GM19193 (cell line): Measurements from ENCODE around the gene SEMA6D.

Experiments
- POLR2A ChIP-seq: IDR thresholded peaks from 4 replicates; pipeline ENCODE4 v1.6.1; 2011; ENCODE audit not compliant: insufficient read depth, insufficient read length; ENCODE audit errors: extremely low read depth

The SEMA6D gene

DNA sequence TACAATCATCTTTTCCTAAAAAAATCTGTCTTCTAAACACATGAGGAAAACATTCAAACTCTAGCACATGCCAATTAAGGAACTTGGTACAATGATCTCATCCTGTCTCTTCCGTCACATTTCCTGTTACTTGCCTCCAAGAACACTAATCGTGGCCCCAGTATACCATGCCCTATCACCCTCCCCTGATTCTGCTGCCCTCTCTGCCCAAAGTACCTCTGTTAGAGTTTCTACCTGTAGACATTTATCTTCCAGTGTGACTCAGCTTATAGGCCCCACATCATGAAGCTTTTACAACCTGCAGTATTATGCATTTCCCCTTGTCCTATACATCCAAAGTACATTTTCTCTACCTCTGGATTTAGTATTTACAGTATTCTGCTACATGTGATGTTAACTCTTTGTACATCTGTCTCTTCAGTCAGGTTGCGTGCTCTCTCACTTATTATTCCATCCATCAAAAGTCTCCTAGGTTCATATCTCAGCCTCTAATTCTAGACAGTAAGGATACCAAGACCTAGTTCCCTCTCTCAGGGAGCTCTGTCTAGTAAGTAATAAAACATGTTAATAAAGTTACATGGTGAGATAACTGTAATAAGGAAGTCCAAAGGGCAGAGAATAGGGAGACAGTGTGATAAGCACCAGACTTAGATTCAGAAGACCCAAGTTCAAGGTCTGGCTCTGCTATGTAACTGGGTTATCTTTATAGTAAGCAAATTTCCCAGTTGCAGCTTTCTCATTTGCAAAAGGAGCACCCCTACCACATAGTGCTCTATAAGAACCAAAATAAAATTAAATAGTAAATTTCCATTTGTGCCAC lies 8.9 kb upstream of the SEMA6D start:
- TF ChIP-seq POLR2A = no peak

DNA sequence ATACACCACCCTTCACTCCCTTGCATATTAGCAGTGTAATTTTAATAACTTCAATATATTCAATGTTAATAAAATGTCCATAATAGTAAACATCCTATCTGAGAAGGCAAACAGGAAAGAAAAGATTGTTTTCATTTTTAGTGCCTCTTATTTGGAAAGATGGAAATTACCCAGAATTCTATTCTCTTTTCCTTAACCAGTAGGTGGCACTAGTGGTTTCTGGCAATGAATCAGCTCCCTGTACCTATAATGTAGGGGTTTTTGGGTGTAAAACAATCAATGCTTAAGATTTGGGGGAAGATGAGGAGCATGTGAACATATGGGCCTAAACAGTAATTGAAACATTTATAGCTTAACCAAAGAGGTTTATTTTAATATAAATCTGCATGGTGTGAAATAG lies 5.7 kb upstream of the SEMA6D start:
- no peak for TF ChIP-seq POLR2A

DNA sequence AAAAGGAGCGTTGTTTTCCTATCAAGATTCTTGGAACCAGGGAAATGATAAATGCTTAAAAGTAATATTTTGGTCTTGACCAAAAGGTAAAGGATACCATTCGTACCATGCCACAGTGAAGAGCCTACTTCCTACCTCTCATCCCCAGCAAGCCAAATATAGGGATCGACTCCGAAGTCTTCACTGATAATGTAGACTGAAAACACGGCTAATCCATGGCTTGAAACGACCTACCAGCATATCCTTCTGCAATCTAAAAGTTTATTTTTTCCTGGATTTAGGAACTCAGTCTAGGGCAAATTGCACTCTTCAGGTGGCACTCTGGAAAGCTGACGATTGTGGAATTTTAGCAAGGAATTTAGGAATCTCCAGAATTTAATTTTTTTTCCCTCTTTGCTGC lies 1.9 kb upstream of the SEMA6D start:
- TF ChIP-seq POLR2A = no peak

DNA sequence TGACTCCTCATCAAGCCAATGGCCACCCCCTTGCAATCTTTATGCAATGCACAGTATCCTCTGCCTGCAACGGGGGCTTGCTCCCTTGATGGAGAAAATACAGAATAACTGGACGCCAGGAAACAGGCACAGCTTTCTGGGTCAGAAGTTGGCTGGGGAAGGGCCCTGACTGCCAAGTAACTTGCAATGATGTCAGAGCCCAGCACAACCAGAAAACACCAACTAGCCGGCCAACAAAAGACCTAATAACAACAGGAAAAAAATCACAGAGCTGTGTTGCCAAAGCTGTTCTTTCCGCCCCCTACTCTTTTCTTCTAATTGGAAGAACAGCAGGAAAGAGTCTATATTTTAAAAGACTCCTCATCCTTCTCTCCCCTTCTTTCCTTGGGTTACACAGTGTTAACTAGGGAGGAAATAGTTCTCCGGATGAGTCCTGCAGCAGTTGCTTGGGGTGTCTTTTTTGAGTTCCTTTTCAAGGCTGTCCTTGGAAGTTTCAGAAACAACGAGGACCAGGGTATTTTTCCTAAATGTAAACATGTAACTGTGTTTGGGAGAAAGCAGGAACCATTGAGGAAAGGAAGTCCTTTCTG lies 1.4 kb upstream of the SEMA6D start:
- TF ChIP-seq POLR2A = no peak

DNA sequence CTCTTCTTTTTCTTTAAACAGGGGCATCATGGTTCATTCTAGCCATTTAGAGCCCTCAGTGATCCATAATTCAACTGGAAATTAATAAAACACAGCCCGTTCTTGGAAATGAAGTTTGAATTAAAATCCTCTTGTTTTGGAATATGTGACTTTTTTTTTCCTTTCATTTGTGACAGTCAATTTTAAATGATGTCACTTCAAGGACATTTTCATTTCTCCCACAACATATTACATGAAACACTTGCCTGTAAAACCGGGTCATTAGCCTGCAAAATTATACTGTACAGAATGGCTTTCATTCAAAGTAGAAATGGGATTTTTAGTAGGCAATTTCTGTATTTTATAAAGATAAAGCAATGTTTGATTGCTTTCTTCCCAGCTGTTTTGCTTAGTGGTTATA lies 789 bp upstream of the SEMA6D start:
- no peak for TF ChIP-seq POLR2A

DNA sequence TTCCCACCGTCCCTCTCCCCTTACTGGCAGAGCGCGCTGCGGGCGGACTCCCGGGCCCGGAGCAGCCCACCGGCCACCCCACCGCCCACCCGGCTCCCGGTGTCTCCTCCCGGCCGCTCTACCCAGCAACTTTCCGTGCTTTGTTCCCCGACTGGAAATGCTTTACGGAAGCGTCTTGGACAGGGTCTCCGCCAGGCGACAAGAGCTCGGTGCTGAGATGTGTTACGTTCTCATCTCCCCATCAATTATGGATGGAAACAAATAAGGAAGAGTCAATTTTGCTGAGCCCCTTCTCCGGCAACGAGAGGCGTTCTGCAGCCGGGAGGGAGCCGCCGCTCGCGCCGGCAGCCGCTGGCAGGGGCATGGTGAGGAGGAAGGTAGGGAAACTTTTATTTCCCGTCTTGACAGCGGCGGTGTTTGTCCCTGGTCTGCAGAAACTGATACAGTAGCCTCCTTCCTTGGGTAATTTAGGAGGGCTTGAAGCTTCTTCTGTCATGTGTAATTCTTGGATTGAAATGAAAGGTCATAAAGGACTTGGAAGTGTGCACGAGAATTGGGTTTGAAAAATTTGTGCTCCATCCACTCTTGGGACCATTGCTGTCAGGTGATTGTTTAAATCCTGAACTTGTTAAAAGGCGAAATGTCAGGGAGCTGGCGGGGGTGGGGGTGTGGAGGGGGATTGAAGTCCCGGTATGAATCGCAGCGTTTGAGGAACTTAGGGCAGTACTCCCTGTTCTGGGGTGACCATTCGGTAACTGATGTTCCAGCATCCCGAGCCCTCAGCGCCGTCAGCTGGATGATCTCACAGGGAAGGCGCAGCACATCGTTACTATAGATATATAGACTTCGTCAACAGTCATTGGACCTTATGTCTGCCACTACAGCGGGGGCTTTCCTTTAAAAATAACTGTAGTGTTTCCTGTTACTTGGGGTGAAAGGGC lies 1.5 kb downstream of the SEMA6D start:
- TF ChIP-seq POLR2A = no peak

DNA sequence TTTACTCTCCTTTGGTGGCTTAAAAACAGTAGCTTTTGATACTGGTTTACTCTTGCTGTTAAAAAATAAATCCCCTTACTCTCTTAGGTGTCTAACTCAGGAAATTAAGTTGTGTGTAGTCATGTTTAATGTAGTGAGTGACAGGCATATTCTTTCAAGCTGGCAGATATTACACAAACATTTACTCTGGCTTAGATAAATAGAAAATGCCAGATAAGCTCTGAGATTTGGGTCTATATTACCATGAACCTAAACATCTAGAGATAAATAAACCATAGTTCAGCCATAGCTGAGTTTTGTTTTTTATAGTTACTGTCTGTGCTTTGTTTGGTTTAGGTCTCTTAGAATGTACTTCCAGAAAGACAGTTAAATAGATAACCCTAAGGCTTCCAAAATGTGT lies 2.4 kb downstream of the SEMA6D start:
- no peak for TF ChIP-seq POLR2A

DNA sequence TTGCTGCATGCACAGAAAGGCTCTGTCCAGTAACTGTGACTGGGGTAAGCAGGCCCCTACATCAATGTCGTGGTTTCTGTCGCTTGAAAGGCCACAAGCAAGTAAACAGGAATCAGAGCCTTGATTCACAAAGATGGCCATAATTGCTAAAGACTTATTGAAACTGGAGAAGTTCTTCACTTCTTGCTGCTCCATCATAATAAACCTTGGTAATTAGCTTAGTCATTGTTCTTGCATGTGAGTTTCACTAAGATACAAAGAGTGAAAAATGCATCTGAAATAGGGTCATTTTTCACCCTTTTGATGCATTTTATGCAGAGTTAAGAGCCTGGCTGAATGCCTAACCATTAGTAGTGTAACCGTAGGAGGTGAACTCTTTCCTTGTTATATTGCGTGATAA lies 3.2 kb downstream of the SEMA6D start:
- TF ChIP-seq POLR2A = no peak

DNA sequence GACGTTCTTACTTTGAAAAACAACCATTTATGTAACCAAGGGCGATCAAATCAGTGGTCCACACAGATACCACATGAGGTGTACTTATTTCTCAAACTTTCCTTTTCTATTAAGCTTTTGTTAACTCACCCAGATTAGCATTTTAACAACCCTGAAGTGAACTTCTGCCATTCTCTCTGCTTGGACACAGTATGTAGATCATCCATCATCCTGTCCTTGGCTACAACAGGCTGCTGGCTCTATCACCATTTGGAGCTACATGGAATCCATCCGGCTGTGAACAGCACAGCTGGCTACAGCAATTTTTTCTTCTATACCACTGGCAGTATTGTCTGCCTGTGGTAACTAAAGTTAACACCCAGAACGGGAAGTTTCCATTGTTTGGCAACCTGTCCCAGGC lies 4.4 kb downstream of the SEMA6D start:
- TF ChIP-seq POLR2A = no peak

DNA sequence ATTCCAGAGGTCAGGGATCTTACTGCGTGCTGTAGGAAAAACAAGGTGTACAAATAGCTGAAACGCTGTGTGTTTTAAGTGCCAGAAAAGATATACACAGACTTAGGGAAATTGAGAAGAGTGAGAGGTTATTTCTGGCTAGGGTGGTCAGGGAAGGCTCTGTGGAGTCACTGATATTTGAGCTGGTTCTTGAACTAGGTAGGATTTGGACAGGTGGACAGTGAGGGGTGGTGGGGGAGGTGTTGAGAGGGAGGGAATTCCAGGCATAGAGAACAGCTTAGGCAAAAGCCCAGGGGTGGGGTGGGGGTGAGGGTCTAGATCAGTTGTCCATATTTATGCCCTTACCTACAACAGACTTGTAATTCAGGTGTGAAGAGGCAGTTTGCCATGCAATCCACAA lies 7.0 kb downstream of the SEMA6D start:
- TF ChIP-seq POLR2A = no peak

DNA sequence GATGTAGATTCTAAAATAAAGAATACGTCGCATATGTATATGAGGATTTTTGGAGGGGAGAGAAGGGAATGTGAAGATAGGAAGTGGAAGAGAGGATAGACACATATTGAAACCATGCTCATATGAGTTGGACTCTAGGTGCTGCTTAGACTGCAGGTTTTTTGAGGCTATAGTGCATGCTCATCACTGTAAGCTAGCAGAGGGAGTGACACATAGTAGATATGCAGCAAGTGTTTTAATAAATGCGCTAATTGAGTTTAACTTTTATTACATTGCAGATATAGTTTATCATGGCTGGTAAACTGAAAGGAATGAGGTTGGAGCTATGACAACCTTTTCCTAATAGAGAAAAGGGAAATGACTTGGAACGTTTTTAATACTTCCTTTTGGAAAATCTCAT lies 7.7 kb downstream of the SEMA6D start:
- no peak for TF ChIP-seq POLR2A

DNA sequence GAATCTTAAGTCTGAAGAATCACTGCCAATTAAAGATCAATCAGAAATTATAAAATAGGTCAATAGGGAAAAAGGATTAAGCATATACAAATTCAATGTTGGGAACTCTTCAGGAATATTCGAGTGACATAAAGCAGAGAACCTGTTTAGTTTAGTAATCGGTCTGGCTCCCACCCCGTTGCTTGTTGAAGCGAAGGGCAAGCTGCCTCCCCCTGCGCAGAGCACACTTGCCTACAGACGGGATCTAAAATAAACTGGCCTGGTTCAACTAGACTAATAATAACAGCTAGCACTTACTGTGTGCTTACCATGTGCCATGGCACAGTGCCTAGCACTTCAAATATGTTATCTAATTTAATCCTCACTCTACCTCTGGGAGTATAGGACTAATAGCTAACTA lies 8.6 kb downstream of the SEMA6D start:
- TF ChIP-seq POLR2A = no peak

DNA sequence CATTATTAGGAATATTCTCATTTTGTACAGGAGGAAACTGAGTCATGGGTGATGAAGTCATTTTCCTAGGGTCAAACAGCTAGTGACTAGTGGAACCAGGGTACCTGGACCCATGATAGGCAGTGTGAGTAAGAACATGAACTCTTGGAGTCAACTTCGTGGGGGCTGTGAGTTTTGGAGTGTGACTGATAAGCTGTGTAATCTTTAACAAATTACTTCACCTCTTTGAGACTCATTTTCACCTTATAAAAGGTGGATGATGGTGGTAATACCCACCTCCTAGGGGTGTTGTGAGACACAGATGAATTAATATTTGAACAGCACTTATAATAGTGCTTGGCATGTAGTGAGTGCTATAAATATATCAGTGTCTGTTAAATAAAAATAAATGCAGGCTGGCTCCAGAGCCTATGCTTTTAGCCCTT lies 9.1 kb downstream of the SEMA6D start:
- no peak for TF ChIP-seq POLR2A

DNA sequence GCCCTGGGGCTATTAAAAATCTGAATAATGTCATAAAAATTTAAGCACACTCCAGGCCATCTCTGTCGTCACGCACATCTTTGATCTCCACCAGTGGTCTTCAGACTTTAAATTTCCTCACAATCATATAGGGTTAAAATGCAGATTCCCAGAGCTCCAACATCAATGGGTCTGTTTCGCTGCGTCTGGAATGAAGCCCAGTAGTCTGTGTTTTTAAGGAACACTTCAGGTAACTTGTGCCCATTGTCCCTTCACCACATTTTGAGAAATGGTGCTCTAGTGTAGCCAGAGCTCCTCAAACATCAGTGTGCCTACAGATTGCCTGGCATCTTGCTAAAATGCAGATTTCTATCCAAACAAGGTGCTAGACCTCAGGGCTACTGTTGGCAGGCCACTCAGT lies 9.8 kb downstream of the SEMA6D start:
- TF ChIP-seq POLR2A = no peak

DNA sequence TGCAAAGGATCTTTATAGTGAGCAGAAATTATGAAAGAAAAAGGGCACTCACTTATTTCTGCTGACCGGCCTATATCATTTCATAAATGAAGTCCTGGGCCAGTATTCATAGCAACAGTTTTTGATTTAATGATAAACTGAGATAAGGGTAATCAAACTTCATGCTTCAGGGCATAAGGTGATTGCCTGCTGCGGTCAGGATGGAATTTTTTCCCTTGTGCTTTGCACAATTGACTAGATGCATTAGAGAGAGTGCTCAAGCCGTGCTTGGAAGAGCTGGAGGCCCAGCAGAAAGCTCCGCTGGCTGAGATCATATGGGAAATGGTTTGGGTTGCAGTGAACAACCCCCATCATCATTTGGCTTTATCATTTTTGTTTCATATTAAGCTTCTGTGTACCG lies 10.4 kb downstream of the SEMA6D start:
- no peak for TF ChIP-seq POLR2A
